Activated T-cell treated with anti-CD3 and anti-CD28 coated beads, Interleukin-2, amount 50 U/mL, for 72 hours (primary cell): Measurements from ENCODE around the gene DSCAML1. TPM values are rescaled to one million over a fixed set of nuclear protein-coding genes. Genes with fewer than 3 reads are reported as not detected.

Experiments
- ATAC-seq, 2 donors: fragments of 150-1000 bp; cut with Tn5 transposase; replicated peaks in 1 of 2; 2 replicates each; pipeline ENCODE4 v1.10.0; 2021; ENCODE audit warnings: moderate library complexity in 2 of 2, mild to moderate bottlenecking in 1 of 2
- DNase-seq, 2 donors: peaks; one replicate each; pipeline ENCODE4 v3.0.0; 2021 to 2022; ENCODE audit warnings: mixed read lengths in 1 of 2
- H3K27ac Mint-ChIP-seq: one replicate; pipeline ENCODE4 v1.8.0; 2022; ENCODE audit warnings: mild to moderate bottlenecking, moderate library complexity, mixed read lengths
- H3K27me3 Mint-ChIP-seq: one replicate; pipeline ENCODE4 v1.8.0; 2022; ENCODE audit warnings: low read depth, mixed read lengths
- H3K36me3 Mint-ChIP-seq, 2 donors: one replicate each; pipeline ENCODE4 v1.8.0; 2022; ENCODE audit warnings: mixed read lengths in 2 of 2, mild to moderate bottlenecking in 1 of 2; ENCODE audit not compliant: insufficient read depth in 2 of 2
- H3K4me1 Mint-ChIP-seq: one replicate; pipeline ENCODE4 v1.8.0; 2022; ENCODE audit warnings: low read depth, mixed read lengths
- H3K4me3 Mint-ChIP-seq, 2 donors: one replicate each; pipeline ENCODE4 v1.8.0; 2022; ENCODE audit warnings: mild to moderate bottlenecking in 2 of 2, mixed read lengths in 2 of 2, moderate library complexity in 2 of 2
- H3K9me3 Mint-ChIP-seq, 2 donors: one replicate each; pipeline ENCODE4 v1.8.0; 2022; ENCODE audit warnings: mixed read lengths in 2 of 2
- total RNA-seq, 2 donors: library from RNA; stranded (reverse); gene quantifications; one replicate each; pipeline ENCODE4 v1.2.3, GENCODE V29; 2022

DSCAML1 gene
- total RNA-seq, 2 donors from 2014 or later: 1.5 to 2.5 TPM

GRCh38 chr11:117565709-117566108 is 231.3 kb downstream of the DSCAML1 start:
- peaks cover 13% of the 10 kb centered on the region for H3K27me3 Mint-ChIP-seq
- no peaks in the 10 kb centered on the region for H3K4me1 Mint-ChIP-seq
- no peaks in the 10 kb centered on the region for H3K36me3 Mint-ChIP-seq
- no peak for DNase-seq
- no peak overlapping the region for H3K27ac Mint-ChIP-seq
- no peak overlapping the region for H3K4me3 Mint-ChIP-seq
- peaks cover 0 to 3% of the 10 kb centered on the region in 2 donors for H3K9me3 Mint-ChIP-seq
- no peak for ATAC-seq

GRCh38 chr11:117564321-117564720 is 232.7 kb downstream of the DSCAML1 start:
- Mint-ChIP-seq H3K4me3 (no peak overlapping the region), H3K27me3 (peaks cover 8% of the 10 kb centered on the region), H3K36me3 (no peaks in the 10 kb centered on the region), H3K27ac (no peak overlapping the region), H3K4me1 (no peaks in the 10 kb centered on the region), H3K9me3 (no peaks in the 10 kb centered on the region)
- DNase-seq (no peak), ATAC-seq (no peak)

GRCh38 chr11:117563556-117563955 is 233.5 kb downstream of the DSCAML1 start:
- ATAC-seq (no peak), DNase-seq (no peak)
- no peaks in the 10 kb centered on the region for H3K4me1 Mint-ChIP-seq
- H3K9me3 Mint-ChIP-seq: no peaks in the 10 kb centered on the region
- H3K27ac Mint-ChIP-seq: no peak overlapping the region
- H3K27me3 Mint-ChIP-seq: peaks cover 8% of the 10 kb centered on the region
- H3K36me3 Mint-ChIP-seq: no peaks in the 10 kb centered on the region
- H3K4me3 Mint-ChIP-seq: no peak overlapping the region

- Mint-ChIP-seq H3K4me3 (no peak overlapping the region), H3K27ac (no peak overlapping the region), H3K9me3 (no peaks in the 10 kb centered on the region), H3K36me3 (no peaks in the 10 kb centered on the region), H3K4me1 (no peaks in the 10 kb centered on the region), H3K27me3 (peaks cover 8% of the 10 kb centered on the region)
- DNase-seq (no peak), ATAC-seq (no peak)
Measured at GRCh38 chr11:117562136-117562535, 234.9 kb downstream of the DSCAML1 start.

GRCh38 chr11:117560780-117561530 is 236.1 kb downstream of the DSCAML1 start:
- ATAC-seq (no peak), DNase-seq (no peak)
- no peak overlapping the region for H3K4me3 Mint-ChIP-seq
- H3K4me1 Mint-ChIP-seq: no peaks in the 10 kb centered on the region
- peaks cover 8% of the 10 kb centered on the region for H3K27me3 Mint-ChIP-seq
- H3K9me3 Mint-ChIP-seq: no peaks in the 10 kb centered on the region
- H3K27ac Mint-ChIP-seq: no peak overlapping the region
- no peaks in the 10 kb centered on the region for H3K36me3 Mint-ChIP-seq

GRCh38 chr11:117559698-117560097 is 237.3 kb downstream of the DSCAML1 start:
- DNase-seq: no peak
- Mint-ChIP-seq H3K36me3 (no peaks in the 10 kb centered on the region), H3K4me3 (no peak overlapping the region), H3K27ac (no peak overlapping the region), H3K9me3 (no peaks in the 10 kb centered on the region), H3K4me1 (no peaks in the 10 kb centered on the region), H3K27me3 (peaks cover 8% of the 10 kb centered on the region)
- no peak for ATAC-seq

GRCh38 chr11:117557361-117557760 is 239.7 kb downstream of the DSCAML1 start:
- DNase-seq (no peak), ATAC-seq (no peak)
- H3K27me3 Mint-ChIP-seq: peaks cover 8% of the 10 kb centered on the region
- no peaks in the 10 kb centered on the region for H3K4me1 Mint-ChIP-seq
- H3K27ac Mint-ChIP-seq: no peak overlapping the region
- H3K4me3 Mint-ChIP-seq: no peak overlapping the region
- H3K9me3 Mint-ChIP-seq: no peaks in the 10 kb centered on the region
- no peaks in the 10 kb centered on the region for H3K36me3 Mint-ChIP-seq

GRCh38 chr11:117554601-117555333 is 242.2 kb downstream of the DSCAML1 start:
- H3K36me3 Mint-ChIP-seq: no peaks in the 10 kb centered on the region
- no peak overlapping the region for H3K27ac Mint-ChIP-seq
- no peaks in the 10 kb centered on the region for H3K9me3 Mint-ChIP-seq
- ATAC-seq (no peak), DNase-seq (no peak)
- H3K27me3 Mint-ChIP-seq: peaks cover 12% of the 10 kb centered on the region
- H3K4me1 Mint-ChIP-seq: no peaks in the 10 kb centered on the region
- H3K4me3 Mint-ChIP-seq: no peak overlapping the region

GRCh38 chr11:117552626-117553025 is 244.4 kb downstream of the DSCAML1 start:
- peaks cover 12% of the 10 kb centered on the region for H3K27me3 Mint-ChIP-seq
- ATAC-seq (no peak), DNase-seq (no peak)
- no peaks in the 10 kb centered on the region for H3K36me3 Mint-ChIP-seq
- no peak overlapping the region for H3K4me3 Mint-ChIP-seq
- H3K9me3 Mint-ChIP-seq: no peaks in the 10 kb centered on the region
- H3K27ac Mint-ChIP-seq: no peak overlapping the region
- H3K4me1 Mint-ChIP-seq: no peaks in the 10 kb centered on the region

- no peaks in the 10 kb centered on the region for H3K9me3 Mint-ChIP-seq
- DNase-seq (no peak), ATAC-seq (no peak)
- no peak overlapping the region for H3K27ac Mint-ChIP-seq
- H3K27me3 Mint-ChIP-seq: peaks cover 12% of the 10 kb centered on the region
- H3K4me1 Mint-ChIP-seq: no peaks in the 10 kb centered on the region
- H3K36me3 Mint-ChIP-seq: no peaks in the 10 kb centered on the region
- no peak overlapping the region for H3K4me3 Mint-ChIP-seq
Measured at GRCh38 chr11:117551761-117552343, 245.2 kb downstream of the DSCAML1 start.

GRCh38 chr11:117550466-117550865 is 246.6 kb downstream of the DSCAML1 start:
- no peaks in the 10 kb centered on the region for H3K36me3 Mint-ChIP-seq
- no peak overlapping the region for H3K4me3 Mint-ChIP-seq
- H3K9me3 Mint-ChIP-seq: no peaks in the 10 kb centered on the region
- ATAC-seq (no peak), DNase-seq (no peak)
- H3K27ac Mint-ChIP-seq: no peak overlapping the region
- no peaks in the 10 kb centered on the region for H3K4me1 Mint-ChIP-seq
- H3K27me3 Mint-ChIP-seq: peaks cover 12% of the 10 kb centered on the region

- H3K27me3 Mint-ChIP-seq: peaks cover 12% of the 10 kb centered on the region
- DNase-seq: no peak
- no peak for ATAC-seq
- H3K4me3 Mint-ChIP-seq: no peak overlapping the region
- H3K36me3 Mint-ChIP-seq: no peaks in the 10 kb centered on the region
- no peak overlapping the region for H3K27ac Mint-ChIP-seq
- no peaks in the 10 kb centered on the region for H3K4me1 Mint-ChIP-seq
- H3K9me3 Mint-ChIP-seq: no peaks in the 10 kb centered on the region
Measured at GRCh38 chr11:117549417-117549816, 247.6 kb downstream of the DSCAML1 start.

- ATAC-seq: no peak
- no peaks in the 10 kb centered on the region for H3K36me3 Mint-ChIP-seq
- no peak overlapping the region for H3K4me3 Mint-ChIP-seq
- no peak for DNase-seq
- H3K4me1 Mint-ChIP-seq: no peaks in the 10 kb centered on the region
- peaks cover 13% of the 10 kb centered on the region for H3K27me3 Mint-ChIP-seq
- no peak overlapping the region for H3K27ac Mint-ChIP-seq
- H3K9me3 Mint-ChIP-seq: no peaks in the 10 kb centered on the region
Measured at GRCh38 chr11:117548876-117549275, 248.1 kb downstream of the DSCAML1 start.
